Cardiac septum (tissue), 1 donor: Measurements from ENCODE around the gene FAM153A. TPM values are rescaled to one million over a fixed set of nuclear protein-coding genes. Genes with fewer than 3 reads are reported as not detected.
A peak's percentile ranks its signal among the peaks of the same experiment; 100 is the strongest.
"Not testable (repeated sequence)": the region's sequence is repeated elsewhere in the genome, so short reads cannot be mapped to it uniquely, and the experiment has no call there.

Experiments
- DNase-seq: peaks from one replicate; pipeline ENCODE4 v3.0.0-alpha.2; 2020; ENCODE audit warnings: low spot score
- intact Hi-C: fragments of 100-400 bp; cut with DNase I; formaldehyde crosslinking; loops from one replicate; pipeline ENCODE4 v1.14.0; 2022
- total RNA-seq: library from RNA; stranded (reverse); fragmentation: NEBNext Ultra II Directional; extraction: Animal tissue kit (Norgen Biotek cat#: 25700); gene quantifications from one replicate; pipeline ENCODE4 v1.2.1, GENCODE V29; 2021
- donor health status: DM: no; HTN: no; CAD: no.

Gene FAM153A
- total RNA-seq, 1 donor from 2014 or later: 9.3 TPM

DNA sequence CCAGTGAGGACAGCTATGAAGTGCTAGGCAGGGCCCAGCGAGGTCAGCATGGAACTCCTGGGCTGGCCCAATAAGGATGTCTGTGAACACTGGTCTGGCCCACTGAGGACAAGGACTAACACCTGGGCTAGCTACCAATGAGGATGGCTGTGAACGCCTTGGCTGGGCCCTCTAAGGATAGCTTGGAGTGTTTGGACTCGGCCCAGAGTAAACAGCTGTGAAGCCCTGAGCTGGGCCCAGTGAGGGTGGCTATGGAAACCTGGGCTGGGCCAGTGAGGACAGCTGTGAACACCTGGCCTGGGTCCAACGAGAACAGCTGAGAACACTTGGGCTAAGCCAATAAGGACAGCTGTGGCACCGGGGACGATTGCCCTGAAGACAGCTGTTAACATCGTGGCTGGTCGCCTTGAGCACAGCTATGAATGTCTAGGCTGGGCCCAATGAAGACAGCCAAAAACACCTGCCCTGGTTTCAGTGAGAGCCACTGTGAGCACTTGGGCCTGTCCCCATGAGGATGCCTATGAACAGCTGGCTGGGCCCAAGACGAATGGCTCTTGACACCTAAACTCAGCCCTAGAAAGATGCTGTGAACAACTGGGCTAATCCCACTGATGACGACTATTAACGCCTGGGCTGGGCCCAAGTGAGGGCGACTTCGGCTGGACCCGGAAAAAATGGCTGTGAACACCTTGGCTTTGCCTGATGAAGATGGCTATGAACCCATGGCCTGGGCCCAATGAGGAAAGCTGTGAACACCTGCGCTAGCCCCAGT lies 18.8 kb downstream of the FAM153A start:
- intact Hi-C loops, DNase-seq: not testable (repeated sequence)

- intact Hi-C loops: not testable (repeated sequence)
These were observed 21.7 kb downstream of the FAM153A start for GRCh38 chr5:177760954-177761353.

GRCh38 chr5:177747354-177747753 lies 35.3 kb downstream of the FAM153A start:
- intact Hi-C loops, DNase-seq: not testable (repeated sequence)

More at GRCh38 chr5:177760954-177761353, 21.7 kb downstream of the FAM153A start:
- not testable (repeated sequence) for DNase-seq

- DNase-seq, intact Hi-C loops: not testable (repeated sequence)
These were observed 57.8 kb downstream of the FAM153A start for GRCh38 chr5:177724858-177725257.

DNA sequence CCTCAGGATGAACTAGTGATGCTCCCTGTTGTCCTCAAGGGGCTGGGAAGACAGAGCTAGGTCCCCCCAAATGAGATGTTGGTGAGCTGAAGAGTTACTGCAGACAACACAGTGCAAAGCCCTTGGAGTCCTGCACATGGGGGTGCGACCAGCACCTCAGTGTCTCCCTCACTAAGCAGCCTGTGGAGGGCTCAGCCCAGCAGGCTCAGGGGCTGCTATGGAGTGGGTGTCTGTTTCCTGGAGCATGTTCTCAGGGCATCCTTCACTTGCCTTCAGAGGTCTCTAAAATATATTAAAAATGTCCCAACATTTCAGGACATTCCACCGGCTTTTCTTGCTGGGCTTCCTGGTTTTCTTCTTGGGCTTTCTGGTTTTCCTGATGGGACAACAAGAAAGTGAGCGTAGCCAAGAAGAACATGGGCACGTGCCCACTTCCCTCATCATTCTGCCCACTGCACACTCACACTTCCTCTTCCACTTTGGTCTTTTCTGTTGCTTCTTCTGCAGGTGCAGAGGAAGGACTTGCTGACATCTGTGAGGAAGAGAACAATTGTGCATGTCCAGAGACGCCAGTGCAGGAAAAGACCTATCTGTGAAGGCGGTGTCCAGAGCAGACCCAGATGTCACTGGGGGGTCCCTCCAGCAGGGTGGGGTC lies 58.7 kb downstream of the FAM153A start:
- DNase-seq, intact Hi-C loops: not testable (repeated sequence)

DNA sequence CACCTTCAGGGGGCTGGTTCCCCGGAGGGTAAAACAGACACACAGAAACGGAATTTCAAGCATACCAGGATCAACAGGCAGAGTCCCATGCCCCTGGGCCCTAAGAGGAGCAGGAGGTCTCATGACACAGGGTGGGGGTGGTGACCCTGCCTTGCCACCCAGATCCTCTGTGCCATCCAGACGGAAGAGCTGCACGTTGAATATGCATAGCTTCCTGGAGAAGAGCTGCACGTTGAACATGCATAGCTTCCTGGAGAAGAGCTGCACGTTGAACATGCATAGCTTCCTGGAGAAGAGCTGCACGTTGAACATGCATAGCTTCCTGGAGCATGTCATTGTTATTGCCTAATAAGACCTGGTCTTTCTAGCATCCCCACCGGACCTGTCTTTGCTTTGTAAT lies 59.9 kb downstream of the FAM153A start:
- DNase-seq, intact Hi-C loops: not testable (repeated sequence)

- intact Hi-C loops, DNase-seq: not testable (repeated sequence)
These were observed 62.7 kb downstream of the FAM153A start for GRCh38 chr5:177719989-177720388.

DNA sequence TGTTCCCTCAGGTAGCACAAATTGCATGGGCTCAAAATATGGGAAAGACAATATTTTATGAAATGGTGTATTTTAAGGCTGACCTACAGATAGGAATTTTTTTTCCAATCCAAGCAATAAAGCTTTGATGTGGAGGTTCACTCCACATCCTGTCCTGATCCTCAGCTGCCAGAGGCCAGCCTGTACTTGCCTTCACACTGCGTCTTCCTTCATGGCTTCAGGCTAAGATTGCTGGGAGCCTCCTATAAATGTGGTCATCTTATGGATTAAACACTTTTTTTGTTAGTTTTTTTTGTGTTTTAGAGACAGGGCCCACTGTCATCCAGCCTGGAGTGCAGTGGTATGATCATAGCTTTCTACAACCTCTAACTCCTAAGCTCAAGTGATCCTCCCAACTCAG lies 67.3 kb downstream of the FAM153A start:
- intact Hi-C loops, DNase-seq: not testable (repeated sequence)

DNA sequence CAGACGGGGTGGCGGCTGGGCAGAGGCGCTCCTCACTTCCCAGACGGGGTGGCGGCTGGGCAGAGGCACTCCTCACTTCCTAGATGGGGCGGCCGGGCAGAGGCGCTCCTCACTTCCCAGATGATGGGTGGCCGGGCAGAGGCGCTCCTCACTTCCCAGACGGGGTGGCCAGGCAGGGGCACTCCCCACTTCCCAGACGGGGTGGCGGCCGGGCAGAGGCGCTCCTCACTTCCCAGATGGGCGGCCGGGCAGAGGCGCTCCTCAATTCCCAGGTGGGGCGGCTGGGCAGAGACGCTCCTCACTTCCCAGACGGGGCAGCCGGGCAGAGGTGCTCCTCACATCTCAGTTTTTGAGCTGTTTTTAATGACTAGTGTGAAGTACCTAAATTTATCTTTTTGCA lies 86.6 kb downstream of the FAM153A start:
- intact Hi-C loops, DNase-seq: not testable (repeated sequence)

DNA sequence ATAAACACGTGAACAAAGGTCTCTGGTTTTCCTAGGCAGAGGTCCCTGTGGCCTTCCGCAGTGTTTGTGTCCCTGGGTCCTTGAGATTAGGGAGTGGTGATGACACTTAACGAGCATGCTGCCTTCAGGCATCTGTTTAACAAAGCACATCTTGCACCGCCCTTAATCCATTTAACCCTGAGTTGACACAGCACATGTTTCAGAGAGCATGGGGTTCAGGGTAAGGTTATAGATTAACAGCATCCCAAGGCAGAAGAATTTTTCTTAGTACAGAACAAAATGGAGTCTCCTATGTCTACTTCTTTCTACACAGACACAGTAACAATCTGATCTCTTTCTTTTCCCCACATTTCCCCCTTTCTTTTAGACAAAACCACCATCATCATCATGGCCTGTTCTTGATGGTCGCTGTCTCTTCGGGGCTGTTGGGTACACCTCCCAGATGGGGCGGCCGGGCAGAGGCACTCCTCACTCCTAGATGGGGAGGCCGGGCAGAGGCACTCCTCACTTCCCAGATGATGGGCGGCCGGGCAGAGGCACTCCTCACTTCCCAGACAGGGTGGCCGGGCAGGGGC lies 87.3 kb downstream of the FAM153A start:
- intact Hi-C loops, DNase-seq: not testable (repeated sequence)

DNA sequence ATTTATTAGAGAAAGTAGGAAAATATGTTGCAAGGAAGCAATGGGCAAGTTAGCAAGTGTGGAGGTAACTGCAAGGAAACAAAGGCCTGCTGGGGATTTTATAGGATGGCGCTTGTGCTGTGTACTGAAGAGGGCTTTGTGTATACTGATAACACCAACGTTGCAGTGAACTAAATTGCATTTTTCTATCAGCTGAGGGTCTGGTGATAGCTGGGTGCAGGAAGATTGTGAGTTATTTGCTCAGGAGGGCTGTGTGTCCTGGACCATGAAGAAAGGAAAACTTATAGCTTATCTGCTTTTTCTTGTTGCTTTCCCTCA lies 88.2 kb downstream of the FAM153A start:
- intact Hi-C loops, DNase-seq: not testable (repeated sequence)

GRCh38 chr5:177693671-177694517 lies 88.8 kb downstream of the FAM153A start:
- intact Hi-C loops: not testable (repeated sequence)
- peak; percentile 75 for DNase-seq

- DNase-seq, intact Hi-C loops: not testable (repeated sequence)
These were observed 89.7 kb downstream of the FAM153A start for GRCh38 chr5:177692969-177693368.

- DNase-seq, intact Hi-C loops: not testable (repeated sequence)
These were observed 90.2 kb downstream of the FAM153A start for GRCh38 chr5:177692507-177692906.

DNA sequence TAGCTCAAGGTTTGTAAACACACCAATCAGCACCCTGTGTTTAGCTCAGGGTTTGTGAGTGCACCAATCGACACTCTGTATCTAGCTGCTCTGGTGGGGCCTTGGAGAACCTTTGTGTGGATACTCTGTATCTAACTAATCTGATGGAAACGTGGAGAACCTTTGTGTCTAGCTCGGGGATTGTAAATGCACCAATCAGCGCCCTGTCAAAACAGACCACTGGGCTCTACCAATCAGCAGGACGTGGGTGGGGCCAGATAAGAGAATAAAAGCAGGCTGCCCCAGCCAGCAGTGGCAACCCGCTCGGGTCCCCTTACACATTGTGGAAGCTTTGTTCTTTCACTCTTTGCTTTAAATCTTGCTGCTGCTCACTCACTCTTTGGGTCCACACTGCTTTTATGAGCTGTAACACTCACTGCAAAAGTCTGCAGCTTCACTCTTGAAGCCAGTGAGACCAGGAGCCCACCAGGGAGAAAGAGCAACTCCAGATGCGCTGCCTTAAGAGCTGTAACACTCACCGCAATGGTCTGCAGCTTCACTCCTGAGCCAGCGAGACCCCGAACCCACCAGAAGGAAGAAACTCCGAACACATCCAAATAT lies 93.6 kb downstream of the FAM153A start:
- intact Hi-C loops, DNase-seq: not testable (repeated sequence)

GRCh38 chr5:177688091-177688490 lies 94.6 kb downstream of the FAM153A start:
- DNase-seq, intact Hi-C loops: not testable (repeated sequence)

DNA sequence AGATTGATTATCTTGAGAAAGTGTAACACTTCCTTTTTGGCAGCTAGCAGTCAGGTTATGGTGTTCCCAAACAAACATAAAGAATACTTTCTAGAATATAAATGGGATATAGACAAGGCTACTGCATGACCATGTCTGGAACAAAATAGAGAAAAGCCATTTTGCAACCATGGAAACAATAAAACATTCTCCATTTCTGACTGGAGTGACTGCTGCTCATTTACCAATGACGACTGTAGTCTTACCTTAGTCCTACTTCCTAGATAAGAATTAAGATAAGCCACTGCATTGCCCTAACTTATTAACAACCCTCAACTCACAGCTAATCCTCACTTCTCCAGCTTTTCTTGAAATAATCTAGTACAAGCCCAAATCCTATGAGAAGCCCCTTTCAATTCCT lies 100.8 kb downstream of the FAM153A start:
- DNase-seq, intact Hi-C loops: not testable (repeated sequence)
